PC-3 (cell line): ENCODE measurements around the gene DENND4C. TPM values are rescaled to one million over a fixed set of nuclear protein-coding genes. Genes with fewer than 3 reads are reported as not detected.

ENCODE experiments used
- ATAC-seq: fragments of 200-7000 bp; cut with Tn5 transposase; 2 replicates; pipeline ENCODE4 v1.9.1; 2020; ENCODE audit warnings: mild to moderate bottlenecking, moderate library complexity
- BruUV-seq: library from RNA; stranded (reverse); fragments of 400-500 nt; replicated peaks from 2 replicates; lab custom pipeline; 2021; lab: Mats Ljungman, UMichigan
- CTCF ChIA-PET: fragments of 300-600 bp; sonication (Branson Sonifier 250); formaldehyde crosslinking; loops from one replicate; lab custom pipeline; 2022; ENCODE audit warnings: antibody characterized with exemption; lab: Charles Lee
- POLR2A ChIA-PET: fragments of 300-600 bp; sonication (Branson Sonifier 250); formaldehyde crosslinking; loops from one replicate; lab custom pipeline; 2022; ENCODE audit warnings: antibody characterized with exemption; ENCODE audit not compliant: unreplicated experiment; lab: Charles Lee
- DNase-seq: peaks from one replicate; pipeline ENCODE4 v3.0.0-alpha.2; 2015
- H2AFZ ChIP-seq: fragments of 300-600 bp; sonication (generic); 2 replicates; pipeline ENCODE4 v1.6.0; 2016; ENCODE audit warnings: antibody characterized with exemption, low read length
- H3F3A ChIP-seq: fragments of 300-600 bp; sonication (generic); one replicate; pipeline ENCODE4 v1.6.0; 2017; ENCODE audit warnings: antibody characterized with exemption, low read length, control low read depth, mild to moderate bottlenecking; ENCODE audit not compliant: unreplicated experiment
- H3K27ac ChIP-seq: fragments of 300-600 bp; sonication (generic); 2 replicates; pipeline ENCODE4 v1.5.1; 2016; ENCODE audit warnings: mild to moderate bottlenecking, low read length
- H3K27me3 ChIP-seq: fragments of 300-600 bp; sonication (generic); 2 replicates; pipeline ENCODE4 v1.6.1; 2016; ENCODE audit warnings: low read length, mixed read lengths
- H3K36me3 ChIP-seq: fragments of 300-600 bp; sonication (generic); 2 replicates; pipeline ENCODE4 v1.6.1; 2016; ENCODE audit warnings: low read depth, mixed run types, low read length, mixed read lengths
- H3K4me1 ChIP-seq: fragments of 300-600 bp; sonication (generic); 2 replicates; pipeline ENCODE4 v1.5.1; 2016; ENCODE audit warnings: low read length; ENCODE audit not compliant: insufficient read depth
- H3K4me2 ChIP-seq: fragments of 300-600 bp; sonication (generic); 2 replicates; pipeline ENCODE4 v1.6.0; 2016; ENCODE audit warnings: low read length
- H3K4me3 ChIP-seq: fragments of 300-600 bp; sonication (generic); 2 replicates; pipeline ENCODE4 v1.5.1; 2016; ENCODE audit warnings: mild to moderate bottlenecking, low read length, mixed read lengths
- H3K79me2 ChIP-seq: fragments of 300-600 bp; sonication (generic); 2 replicates; pipeline ENCODE4 v1.6.1; 2017; ENCODE audit warnings: low read length, mixed read lengths
- H3K9ac ChIP-seq: fragments of 300-600 bp; sonication (generic); 2 replicates; pipeline ENCODE4 v1.6.0; 2016; ENCODE audit warnings: mild to moderate bottlenecking, low read length
- H3K9me2 ChIP-seq: fragments of 300-600 bp; sonication (generic); replicated peaks from 2 replicates; pipeline ENCODE4 v1.6.1; 2016; ENCODE audit warnings: mixed run types, low read length, mixed read lengths
- H3K9me3 ChIP-seq: fragments of 300-600 bp; sonication (generic); 2 replicates; pipeline ENCODE4 v1.6.1; 2016; ENCODE audit warnings: low read length, mixed read lengths
- H4K20me1 ChIP-seq: fragments of 300-600 bp; sonication (generic); 2 replicates; pipeline ENCODE4 v1.6.1; 2016; ENCODE audit warnings: low read length, mixed read lengths
- CTCF ChIP-seq: fragments of 300-600 bp; sonication (generic); conservative IDR thresholded peaks from 2 replicates; pipeline ENCODE4 v1.5.1; 2017; ENCODE audit warnings: antibody characterized with exemption, low read depth, mild to moderate bottlenecking, low read length
- EZH2 ChIP-seq: fragments of 300-600 bp; sonication (generic); IDR thresholded peaks from one replicate; pipeline ENCODE4 v1.6.1; 2017; ENCODE audit warnings: antibody characterized with exemption, mild to moderate bottlenecking, low read length; ENCODE audit not compliant: unreplicated experiment
- EZH2phosphoT487 ChIP-seq: fragments of 300-600 bp; sonication (generic); IDR thresholded peaks from 2 replicates; pipeline ENCODE4 v1.6.1; 2018; ENCODE audit warnings: mild to moderate bottlenecking, antibody characterized with exemption, low read length, borderline replicate concordance
- intact Hi-C: fragments of 100-400 bp; cut with micrococcal nuclease; formaldehyde crosslinking; loops from 2 replicates; pipeline ENCODE4 v1.9.0; 2023
- total RNA-seq: library from RNA; depleted of rRNA; stranded (reverse); fragments of >200 nt; gene quantifications from 2 replicates; pipeline ENCODE4 v1.2.3, GENCODE V29; 2014

Gene DENND4C
- total RNA-seq, 1 experiment from 2014 or later = 20.9 TPM

- Histone ChIP-seq H3K4me1 (0 out of 2 replicates have a peak, but pooled peaks cover 2% of the 10 kb centered on the region), H3K9me3 (no peaks in the 10 kb centered on the region), H3K9ac (no peak overlapping the region), H4K20me1 (peaks cover 21% of the 10 kb centered on the region), H3K27ac (no peak overlapping the region), H3K27me3 (no peaks in the 10 kb centered on the region), H3K36me3 (peaks cover 37% of the 10 kb centered on the region), H3K4me2 (no peak overlapping the region), H3K79me2 (peaks cover 8% of the 10 kb centered on the region), H3F3A (peaks cover 34% of the 10 kb centered on the region), H2AFZ (no peak overlapping the region), H3K9me2 (no peaks in the 10 kb centered on the region), H3K4me3 (no peak overlapping the region)
- CTCF ChIA-PET = no interaction called here
- BruUV-seq = no TSS peak
- TF ChIP-seq EZH2phosphoT487 (no peak), EZH2 (no peak), CTCF (no peak)
- intact Hi-C loops = loop anchor here (2.0 to 5.0 kb wide), 2 partner anchors 35 to 140 kb away; partner anchors contain the start of gene ACER2
- ATAC-seq (no peak), DNase-seq (no peak)
- POLR2A ChIA-PET = no interaction called here
These were observed 142.1 kb downstream of the DENND4C start for GRCh38 chr9:19372567-19372966.

- BruUV-seq = no TSS peak
- 0 out of 2 replicates have a peak, but pooled peaks cover 11% of the 10 kb centered on the region for H3K4me1 ChIP-seq
These were observed 143.0 kb downstream of the DENND4C start for GRCh38 chr9:19373527-19373926.

More at GRCh38 chr9:19373527-19373926, 143.0 kb downstream of the DENND4C start:
- Histone ChIP-seq H3K4me2 (no peak overlapping the region), H3K27ac (no peak overlapping the region), H3F3A (peaks cover 42% of the 10 kb centered on the region), H3K36me3 (peaks cover 46% of the 10 kb centered on the region), H4K20me1 (peaks cover 31% of the 10 kb centered on the region), H2AFZ (no peak overlapping the region), H3K4me3 (no peak overlapping the region), H3K27me3 (no peaks in the 10 kb centered on the region), H3K9ac (no peak overlapping the region), H3K9me2 (no peaks in the 10 kb centered on the region), H3K79me2 (peaks cover 17% of the 10 kb centered on the region), H3K9me3 (no peaks in the 10 kb centered on the region)
- ATAC-seq (no peak), DNase-seq (no peak)
- CTCF ChIA-PET = interaction anchor here (0.6 kb wide), 1 partner anchor 143 kb away, joined by 3 read pairs; the partner anchor contains the start of gene DENND4C
- intact Hi-C loops = loop anchor here (2.0 to 5.0 kb wide), 2 partner anchors 34 to 141 kb away; partner anchors contain the start of gene ACER2
- POLR2A ChIA-PET = no interaction called here
- TF ChIP-seq CTCF = no peak
- no peak for TF ChIP-seq EZH2phosphoT487
- no peak for TF ChIP-seq EZH2
